ENCODE measurements around the gene LPIN1.
A peak's percentile ranks its signal among the peaks of the same experiment; 100 is the strongest.
"Not testable (repeated sequence)": the region's sequence is repeated elsewhere in the genome, so short reads cannot be mapped to it uniquely, and the experiment has no call there.

The LPIN1 gene

DNA sequence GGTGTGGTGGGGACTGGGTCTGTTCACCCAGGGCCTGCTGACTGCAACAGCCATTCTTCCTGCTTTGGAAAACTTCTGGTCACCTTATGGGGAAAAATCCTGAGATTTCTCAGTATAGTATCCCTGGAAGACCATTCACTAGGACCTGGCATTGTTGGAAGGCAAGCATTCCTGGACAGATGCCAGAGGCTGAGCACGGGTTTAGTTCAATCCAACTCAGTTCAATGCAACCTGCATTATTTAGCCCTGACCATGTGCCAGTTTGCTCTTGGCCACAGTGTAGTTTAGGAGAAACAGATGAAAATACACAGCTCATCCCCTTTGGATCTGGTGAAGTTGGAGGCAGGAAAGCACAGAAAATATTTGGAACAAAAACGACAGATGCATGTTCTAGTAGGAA, 95.9 kb downstream of the LPIN1 start:
- no peak for DNase-seq

DNA sequence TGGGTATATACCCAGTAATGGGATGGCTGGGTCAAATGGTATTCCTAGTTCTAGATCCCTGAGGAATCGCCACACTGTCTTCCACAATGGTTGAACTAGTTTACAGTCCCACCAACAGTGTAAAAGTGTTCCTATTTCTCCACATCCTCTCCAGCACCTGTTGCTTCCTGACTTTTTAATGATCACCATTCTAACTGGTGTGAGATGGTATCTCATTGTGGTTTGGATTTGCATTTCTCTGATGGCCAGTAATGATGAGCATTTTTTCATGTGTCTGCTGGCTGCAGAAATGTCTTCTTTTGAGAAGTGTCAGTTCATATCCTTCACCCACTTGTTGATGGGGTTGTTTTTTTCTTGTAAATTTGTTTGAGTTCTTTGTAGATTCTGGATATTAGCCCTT, 98.4 kb downstream of the LPIN1 start:
- not testable (repeated sequence) for DNase-seq

DNA sequence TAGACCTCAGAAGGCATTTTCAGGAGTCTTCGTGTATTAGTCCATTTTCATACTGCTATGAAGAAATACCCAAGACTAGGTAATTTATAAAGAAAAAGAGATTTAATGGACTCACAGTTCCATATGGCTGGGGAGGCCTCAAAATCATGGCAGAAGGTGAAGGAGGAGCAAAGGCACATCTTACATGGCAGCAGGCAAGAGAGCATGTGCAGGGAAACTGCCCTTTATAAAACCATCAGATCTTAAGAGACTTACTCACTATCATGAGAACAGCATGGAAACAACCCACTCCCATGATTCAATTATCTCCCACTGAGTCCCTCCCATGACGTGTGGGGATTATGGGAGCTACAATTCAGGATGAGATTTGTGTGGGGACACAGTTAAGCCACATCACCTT, 101.5 kb downstream of the LPIN1 start:
- DNase-seq, result not testable (repeated sequence)

DNA sequence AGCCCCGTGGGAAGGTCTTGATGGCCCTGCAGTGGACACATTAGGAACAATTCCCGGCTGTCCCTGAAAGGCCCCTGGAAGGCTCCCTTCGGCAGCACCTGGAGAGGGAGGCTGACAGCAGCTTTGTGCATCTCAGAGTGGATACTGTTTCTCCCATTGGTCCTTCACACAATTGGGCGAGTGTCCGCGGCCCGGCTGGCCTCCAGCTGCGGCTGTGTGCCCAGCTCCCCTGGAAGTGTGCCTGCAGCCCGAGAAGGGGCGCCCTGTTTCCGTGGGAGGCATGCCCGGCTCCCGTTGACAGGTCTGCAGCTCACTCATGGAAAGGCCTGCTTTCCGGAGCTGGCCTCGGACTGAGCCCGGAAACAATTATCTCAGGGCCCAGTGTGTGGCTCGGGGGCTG, 103.7 kb downstream of the LPIN1 start:
- no peak for DNase-seq

DNA sequence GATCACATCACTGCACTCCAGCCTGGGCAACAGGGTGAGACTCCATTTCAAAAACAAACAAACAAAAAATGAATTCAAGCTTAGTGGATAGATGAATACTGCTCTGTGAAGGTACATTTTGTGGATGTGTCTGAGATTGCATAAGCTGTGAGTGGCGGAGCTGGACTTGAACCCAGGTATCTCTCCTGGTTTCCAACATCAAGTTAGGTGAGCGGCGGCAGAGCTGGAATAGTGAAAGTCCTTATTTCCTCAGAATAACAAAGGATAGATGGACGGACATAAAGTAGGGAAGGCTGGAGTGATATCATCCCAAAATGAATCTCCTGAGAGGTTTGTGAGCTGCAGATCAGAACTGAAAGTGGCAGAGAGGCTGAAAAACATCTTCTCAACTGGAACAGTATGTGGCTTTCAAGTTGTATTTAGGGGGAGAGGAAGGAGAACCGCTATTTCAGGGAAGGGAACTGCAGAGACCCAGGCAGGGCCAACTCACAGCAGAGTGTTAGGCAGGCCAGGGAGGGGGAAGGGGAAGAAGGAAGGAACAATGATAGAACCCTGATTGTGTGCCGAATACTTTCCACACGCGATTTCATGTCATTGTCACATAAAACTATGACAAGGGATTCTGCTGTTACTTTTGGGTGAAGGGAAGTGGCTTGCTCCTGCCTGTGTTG, 106.2 kb downstream of the LPIN1 start:
- DNase-seq, result no peak

DNA sequence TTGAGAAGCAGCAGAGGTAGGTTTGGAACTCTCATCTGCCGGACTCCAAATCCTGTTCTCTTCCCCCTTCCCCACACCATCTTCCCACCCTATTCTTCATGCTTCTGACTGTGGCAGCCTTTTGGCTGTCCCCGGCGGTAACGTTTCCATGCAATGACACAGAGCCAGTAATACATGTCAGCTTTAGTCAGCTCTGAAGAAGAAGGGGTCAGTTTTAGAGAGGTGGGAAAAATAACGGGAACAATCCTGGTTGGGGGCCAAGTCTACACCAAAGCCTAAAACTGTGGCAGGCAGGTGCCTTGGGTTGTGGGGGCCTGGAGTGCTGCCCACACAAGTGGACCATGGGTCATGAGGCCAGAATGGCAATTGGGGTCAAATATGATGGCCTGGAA, 106.8 kb downstream of the LPIN1 start:
- no peak for DNase-seq

DNA sequence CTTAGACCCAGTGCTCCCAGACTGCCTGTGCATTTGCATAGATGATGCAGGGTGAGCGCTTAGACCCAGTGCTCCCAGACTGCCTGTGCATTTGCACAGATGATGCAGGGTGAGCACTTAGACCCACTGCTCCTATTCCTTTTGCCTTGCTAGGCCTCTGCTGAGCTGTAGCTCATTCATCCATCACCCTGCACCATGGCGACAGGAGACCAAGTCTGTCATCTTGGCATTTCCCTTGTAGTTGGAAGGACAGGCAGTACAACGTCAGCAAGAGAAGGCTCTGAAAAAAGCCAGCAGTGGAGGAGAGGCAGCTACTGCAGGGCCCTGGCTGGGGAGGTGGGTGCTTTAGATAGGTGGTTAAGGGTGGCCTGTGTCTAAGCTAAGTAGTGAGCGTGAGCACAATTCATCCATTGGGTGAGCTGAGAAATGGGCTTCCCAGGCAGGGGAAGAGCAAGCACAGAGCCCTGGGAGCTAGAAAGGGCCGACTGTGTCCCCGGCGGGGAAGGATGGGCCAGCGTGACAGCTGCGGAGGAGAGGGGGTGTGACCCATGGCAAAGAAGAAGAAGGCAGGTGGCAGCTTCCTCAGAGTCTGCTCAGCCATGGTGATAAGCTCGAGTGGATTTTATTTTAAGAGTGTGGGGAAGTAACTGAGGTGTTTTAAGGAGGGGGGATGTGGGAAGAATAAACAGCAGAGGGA, 108.8 kb downstream of the LPIN1 start:
- DNase-seq, result no peak

DNA sequence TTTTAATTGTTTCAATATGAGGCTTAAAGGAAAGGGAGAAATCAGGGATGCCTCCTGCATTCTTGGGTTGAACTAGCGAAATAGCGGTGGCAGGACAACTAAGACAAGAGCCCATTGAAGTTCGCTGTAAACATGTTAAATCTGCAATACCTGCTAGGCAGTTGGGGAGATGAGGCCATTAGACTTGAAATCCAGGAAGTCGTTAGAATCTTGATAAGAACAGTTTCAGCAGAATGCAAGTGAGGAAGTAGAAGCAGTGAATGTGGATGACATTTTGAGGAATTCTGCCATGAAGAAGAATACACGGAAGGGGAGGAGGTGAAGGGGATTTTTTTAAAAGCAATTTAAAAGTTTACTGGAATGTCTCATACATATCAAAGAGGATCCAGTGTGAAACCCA, 109.7 kb downstream of the LPIN1 start:
- DNase-seq, result no peak

DNA sequence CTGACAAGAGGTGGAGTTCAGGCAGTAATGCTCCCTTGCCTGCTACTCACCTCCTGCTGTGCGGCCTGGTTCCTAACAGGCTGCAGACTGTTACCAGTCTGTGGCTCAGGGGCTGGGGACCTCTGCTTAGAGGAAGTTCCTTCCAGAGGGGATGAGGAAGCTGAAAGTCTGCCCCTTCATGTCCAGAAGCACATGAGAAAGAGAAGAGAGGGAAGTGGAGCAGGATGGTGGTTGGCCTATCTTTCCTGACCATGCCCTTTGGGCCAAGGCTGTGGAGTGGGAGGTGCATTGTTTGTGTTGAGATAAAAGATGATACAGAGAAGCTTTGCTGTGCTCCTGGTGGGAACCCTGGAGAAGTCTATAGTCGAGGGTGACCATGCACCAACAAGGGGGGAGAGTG, 112.5 kb downstream of the LPIN1 start:
- no peak for DNase-seq

DNA sequence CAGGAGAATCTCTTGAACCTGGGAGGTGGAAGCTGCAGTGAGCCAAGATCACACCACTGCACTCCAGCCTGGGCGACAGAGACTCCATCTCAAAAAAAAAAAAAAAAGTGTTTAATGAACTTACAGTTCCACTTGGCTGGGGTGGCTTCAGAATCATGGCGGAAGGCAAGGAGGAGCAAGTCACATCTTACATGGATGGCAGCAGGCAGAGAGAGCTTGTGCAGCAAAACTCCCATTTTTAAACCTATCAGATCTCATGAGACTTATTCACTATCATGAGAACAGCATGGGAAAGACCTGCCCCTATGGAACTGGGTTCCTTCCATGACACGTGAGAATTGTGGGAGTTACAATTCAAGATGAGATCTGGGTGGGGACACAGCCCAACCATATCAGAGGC, 113.5 kb downstream of the LPIN1 start:
- not testable (repeated sequence) for DNase-seq

DNA sequence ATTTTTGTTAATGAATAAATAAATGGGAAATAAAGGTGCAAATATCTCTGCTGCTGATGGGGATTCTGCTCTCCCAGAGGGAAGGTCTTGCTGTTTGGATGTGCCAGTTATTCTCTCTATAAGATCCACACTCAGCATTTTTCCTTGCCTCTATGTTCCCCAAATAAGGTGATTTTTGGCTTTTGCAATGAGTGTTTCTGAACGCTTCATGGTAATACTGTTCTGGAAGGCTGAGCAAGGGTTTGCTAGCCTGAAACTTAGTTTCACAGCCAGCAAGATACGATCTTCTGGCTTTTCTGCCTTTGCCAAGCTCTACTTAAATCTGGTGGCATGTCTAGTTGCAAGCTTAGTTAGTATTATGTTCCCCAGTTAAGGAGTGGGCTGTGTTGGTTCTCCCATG, 114.6 kb downstream of the LPIN1 start:
- DNase-seq, result no peak

DNA sequence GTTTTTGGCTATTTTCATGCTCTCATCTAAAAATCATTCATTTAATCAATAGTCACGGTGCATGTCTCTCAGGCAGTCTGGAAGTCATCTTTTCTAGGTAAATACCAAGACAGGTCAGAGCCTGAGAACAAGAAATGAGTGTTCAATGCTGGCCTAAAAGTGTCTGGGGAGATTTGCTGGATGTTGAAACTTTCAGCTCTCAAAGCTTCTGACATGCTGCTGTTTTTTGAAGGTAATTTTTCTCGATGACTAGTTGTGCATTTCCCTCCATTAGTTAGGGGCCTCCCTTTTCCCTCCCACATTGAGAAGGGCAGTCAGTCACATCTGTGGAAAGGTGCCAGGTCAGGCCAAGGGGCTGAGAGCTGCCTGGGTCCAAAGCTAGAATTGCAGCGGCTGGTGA, 115.6 kb downstream of the LPIN1 start:
- no peak for DNase-seq

DNA sequence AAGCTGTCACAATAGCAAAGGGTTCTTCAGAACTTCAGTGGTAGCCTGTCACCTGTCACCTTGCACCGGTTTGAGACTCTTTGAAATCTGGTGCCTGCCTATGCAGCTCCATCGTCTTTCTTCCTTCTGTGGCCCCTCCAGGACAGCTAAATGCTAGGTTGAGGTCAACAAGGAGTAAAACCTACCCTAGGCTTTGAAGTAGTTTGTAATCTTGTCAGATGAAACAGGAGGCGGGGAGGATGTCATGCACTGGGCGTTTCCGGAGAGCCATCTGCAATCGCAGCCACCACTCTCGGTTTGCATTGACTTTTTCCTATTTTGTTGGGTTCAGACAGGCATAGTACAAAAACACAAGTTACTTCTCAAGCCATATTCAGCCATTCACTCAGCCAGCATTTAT, 116.7 kb downstream of the LPIN1 start:
- DNase-seq, result no peak

DNA sequence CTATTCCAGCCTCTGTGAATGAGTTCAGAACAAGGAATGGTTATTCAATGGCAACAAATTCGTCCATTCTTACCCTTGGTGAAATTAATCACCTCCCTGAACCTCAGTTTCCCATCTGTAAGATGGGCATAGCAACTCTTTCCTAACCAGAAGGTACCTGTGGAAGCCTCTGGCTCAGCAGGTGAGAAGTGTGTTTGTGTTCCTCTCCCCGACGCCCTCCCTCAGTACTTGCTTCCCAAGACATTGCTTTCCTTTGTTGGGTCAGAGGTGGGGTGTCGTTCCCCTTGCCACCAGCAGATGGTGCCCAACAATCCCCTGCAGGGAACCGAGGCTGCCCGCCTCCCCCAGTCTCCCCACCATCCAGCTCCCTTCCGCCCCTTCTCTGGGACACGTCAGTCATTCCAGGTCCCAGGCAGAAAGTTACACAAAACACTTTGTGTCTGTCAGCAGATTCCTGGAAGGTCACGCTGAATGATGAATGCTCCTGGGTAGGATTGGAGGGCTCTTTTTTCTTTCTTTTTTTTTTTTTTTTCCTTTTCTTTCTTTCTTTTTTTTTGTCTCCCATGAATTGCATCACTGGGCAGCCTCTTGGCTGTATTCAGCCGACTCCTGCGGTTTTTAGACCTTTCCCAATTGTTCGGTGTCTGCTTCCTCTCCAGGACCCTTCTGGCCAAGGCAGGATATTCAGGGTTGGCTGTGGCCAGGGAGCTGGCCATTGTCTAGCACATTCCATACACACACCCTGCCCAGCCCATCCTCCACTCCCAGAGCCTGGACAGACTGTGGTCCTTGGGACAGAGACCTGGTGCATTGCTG, 117.3 kb downstream of the LPIN1 start:
- peak; percentile 42 for DNase-seq

DNA sequence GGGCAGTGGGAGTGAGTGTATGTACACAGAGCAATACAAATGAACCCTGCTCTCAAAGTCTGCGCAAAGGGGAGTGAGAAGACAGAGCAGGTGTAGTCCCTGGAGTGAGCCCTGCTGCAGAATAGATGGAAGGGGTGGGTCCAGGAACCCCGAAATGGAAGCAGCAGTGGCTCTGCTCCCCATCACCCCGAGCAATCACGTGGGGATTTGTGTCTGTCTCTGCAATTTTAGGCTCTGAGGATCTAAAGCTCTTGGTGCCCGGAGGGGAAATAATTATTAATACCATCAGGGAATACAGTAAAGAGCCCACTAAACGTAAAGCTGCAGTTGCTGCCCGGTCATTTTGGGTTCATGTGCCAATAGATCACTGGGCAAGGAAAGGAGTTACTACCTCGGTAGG, 118.3 kb downstream of the LPIN1 start:
- no peak for DNase-seq

DNA sequence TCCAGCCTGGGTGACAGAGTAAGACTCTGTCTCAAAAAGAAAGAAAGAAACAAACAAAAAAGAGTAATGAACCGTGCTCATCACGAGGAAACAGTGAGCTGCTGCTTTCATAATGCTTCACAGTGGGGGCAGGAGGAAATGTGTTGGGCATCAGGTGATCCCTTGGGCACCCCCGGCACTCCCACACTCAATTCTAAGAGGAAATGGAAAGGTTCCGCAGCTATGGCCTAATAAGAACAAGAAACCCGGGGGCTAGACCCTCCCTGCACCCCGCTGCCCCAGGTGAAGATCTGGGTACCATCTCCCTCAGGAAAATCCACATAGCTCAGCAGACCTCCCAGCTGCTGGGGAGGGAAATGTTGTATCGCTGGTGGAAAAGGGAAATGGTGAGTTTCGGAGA, 118.9 kb downstream of the LPIN1 start:
- no peak for DNase-seq

DNA sequence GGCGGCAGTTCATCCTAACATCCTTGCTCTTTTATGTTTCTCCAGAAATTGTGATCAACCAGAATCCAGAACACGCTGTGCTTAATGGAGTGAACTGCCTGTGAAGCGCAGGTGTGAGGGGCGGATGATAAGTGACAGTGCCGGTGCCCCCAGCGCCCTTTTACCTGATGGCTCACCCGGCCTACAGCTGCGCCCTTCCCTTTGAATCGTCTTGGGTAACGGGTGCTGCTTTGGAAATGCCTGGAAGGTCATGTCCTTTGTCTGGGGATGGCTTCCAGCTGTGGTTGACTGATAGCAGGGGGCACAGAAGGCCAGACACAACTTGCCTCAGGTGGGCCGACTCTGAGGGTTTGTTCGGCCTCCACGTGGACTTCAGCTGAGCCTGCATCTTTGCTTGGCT, 119.4 kb downstream of the LPIN1 start:
- DNase-seq, result no peak

DNA sequence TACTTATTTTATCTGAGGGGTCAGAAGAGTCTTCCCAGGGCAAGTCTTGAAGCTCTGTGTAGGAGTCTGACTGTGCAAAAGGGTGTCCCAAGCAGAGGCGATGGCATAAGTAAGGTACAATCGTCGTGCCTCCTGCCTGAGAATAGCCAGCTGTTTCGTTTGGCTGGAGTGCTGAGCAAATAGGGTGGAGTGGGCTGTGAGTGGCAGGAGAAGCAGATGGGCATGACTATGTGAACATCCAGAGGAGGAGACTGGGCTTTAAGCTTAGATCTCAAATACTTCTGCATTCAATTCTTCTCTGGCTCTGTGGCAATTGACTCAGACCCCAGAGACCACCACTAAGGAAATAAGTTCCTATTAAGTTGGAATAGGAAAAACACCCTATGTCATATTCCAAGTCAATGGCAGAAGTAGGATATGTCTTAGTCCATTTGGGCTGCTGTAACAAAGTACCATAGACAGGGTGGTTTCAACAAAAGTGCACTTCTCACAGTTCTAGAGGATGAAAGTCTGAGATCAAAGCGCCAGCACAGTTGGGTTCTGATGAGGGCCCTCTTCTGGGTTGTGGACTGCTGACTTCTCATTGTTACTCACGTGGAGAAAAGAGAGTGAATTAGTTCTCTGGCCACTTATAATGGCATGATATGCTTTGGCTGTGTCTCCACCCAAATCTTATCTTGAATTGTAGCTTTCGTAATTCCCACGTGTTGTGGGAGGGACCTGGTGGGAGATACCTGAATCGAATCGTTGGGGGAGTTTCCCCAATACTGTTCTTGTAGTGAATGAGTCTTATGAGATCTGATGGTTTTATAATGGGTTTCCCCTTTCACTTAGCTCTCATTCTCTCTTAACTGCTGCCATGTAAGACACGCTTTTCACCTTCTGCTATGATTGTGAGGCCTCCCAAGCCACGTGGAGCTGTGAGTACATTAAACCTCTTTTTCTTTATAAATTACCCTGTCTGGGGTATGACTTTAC, 120.2 kb downstream of the LPIN1 start:
- DNase-seq, result peak; percentile 93

DNA sequence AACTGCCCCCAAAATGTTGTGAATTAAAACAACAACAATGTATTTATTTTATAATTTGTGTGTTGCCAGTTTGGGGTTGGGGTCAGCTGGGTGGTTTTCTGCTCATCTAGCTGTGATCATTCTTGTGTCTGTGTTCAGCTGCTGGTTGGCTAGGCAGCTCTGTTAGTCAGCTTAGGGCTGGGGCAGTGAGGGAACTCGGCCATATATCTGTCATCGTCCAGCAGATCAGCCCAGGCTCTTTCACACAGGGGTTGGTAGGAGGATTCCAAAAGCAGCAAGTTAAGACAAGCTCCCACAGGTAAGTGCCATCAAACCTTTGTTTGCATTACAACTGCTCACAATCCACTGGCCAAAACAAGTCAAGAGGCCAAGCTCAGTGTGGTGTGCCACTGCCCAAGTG, 121.5 kb downstream of the LPIN1 start:
- DNase-seq, result peak; percentile 21

DNA sequence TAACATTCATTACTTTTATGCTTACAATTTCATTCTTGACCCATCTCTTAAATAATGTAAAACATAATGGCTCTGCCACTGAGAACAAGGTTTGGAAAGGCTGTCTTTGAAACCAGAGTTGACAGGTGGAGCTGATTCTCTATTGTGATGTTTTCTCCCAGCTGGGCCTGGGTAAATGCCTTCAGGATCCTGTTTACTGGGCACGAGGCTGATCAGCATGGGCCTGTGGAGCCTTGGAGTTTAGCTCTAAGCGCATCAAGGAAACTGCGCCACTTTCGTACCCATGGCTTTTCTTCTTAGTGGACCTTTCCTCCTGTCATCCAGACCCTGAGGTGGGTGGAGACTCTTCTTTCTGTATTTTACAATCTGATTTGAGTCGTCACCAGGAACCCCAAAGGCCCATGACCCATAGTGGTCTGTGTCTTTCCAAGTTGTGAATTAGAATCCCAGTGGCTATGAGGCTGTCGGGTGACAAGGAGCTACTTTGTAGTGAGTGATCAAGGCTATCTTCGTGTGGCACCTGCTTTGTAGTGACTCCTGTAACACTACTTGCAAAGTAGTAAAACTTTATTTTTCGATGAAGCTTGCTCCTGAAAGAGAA, 123.1 kb downstream of the LPIN1 start:
- no peak for DNase-seq

DNA sequence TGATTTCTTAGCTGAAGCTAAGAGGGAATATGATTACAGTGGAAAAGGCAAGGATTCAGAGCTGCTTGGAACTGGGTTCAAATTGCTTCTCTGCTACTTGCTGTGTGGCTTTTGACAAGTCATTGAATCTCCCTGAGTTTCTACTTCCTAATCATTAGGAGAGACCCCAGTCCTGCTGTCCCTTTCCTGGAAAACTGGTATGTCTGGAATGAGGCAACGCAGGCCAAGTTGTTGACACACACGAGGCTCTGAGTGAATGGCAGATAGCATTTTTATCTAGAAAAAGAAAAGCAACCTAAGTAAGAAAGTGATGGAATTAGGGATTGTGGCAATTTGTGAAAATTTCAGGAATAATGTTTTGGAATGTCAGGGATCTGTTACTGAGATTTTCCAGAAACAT, 123.6 kb downstream of the LPIN1 start:
- DNase-seq, result no peak

DNA sequence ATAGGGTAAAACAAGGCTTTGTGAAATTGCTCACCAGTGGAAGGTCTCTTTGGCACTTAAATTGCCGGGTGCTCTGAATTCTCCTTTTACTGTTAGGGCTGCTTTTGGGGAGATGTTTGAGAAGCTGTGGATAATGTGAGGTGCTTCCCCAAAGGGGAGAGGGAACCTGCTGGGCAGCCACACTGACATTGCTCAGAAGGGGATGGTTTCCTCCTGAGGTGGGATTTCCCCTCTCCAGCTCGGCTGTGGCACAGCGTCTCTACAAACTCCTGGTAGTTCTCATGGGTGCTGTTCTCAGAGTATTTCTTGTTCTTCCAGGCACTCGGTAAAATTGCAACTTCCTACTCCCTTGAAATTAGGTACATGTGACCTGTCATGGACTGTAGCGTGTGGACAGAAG, 124.2 kb downstream of the LPIN1 start:
- DNase-seq, result no peak

All from SHP77 treated with DMSO at 0.1 percent for 48 hours (cell line).